T-helper 17 cell (primary cell): ENCODE measurements around the gene FAM163B. TPM values are rescaled to one million over a fixed set of nuclear protein-coding genes. Genes with fewer than 3 reads are reported as not detected.

Experiments used
- ATAC-seq: fragments of 150-1000 bp; cut with Tn5 transposase; 2 replicates; pipeline ENCODE4 v1.10.0; 2021; ENCODE audit warnings: mild to moderate bottlenecking, moderate library complexity
- DNase-seq, 3 donors: peaks; one replicate each; pipeline versions ENCODE4 v3.0.0 to v3.0.0-alpha.2; 2020 to 2021
- H3K9me3 ChIP-seq: one replicate; pipeline ENCODE4 v1.7.0; 2013; ENCODE audit warnings: low read length, mild to moderate bottlenecking; ENCODE audit not compliant: control insufficient read depth, poor library complexity, severe bottlenecking
- H3K27ac Mint-ChIP-seq: one replicate; pipeline ENCODE4 v1.8.0; 2022; ENCODE audit warnings: mild to moderate bottlenecking, moderate library complexity, mixed read lengths
- H3K27me3 Mint-ChIP-seq: one replicate; pipeline ENCODE4 v1.8.0; 2022; ENCODE audit warnings: mixed read lengths
- H3K36me3 Mint-ChIP-seq: one replicate; pipeline ENCODE4 v1.8.0; 2022; ENCODE audit warnings: low read depth, mixed read lengths
- H3K4me1 Mint-ChIP-seq: one replicate; pipeline ENCODE4 v1.8.0; 2022; ENCODE audit warnings: mild to moderate bottlenecking, mixed read lengths
- H3K4me3 Mint-ChIP-seq: one replicate; pipeline ENCODE4 v1.8.0; 2022; ENCODE audit warnings: mild to moderate bottlenecking, moderate library complexity, mixed read lengths
- total RNA-seq, 4 donors: library from RNA in 2 of 4; stranded (reverse) in 2 of 4; gene quantifications; one replicate each; pipeline ENCODE4 v1.2.3 and lab custom pipeline; 2022 to 2026

Gene FAM163B
- total RNA-seq, 2 donors from 2014 or later = not detected

DNA sequence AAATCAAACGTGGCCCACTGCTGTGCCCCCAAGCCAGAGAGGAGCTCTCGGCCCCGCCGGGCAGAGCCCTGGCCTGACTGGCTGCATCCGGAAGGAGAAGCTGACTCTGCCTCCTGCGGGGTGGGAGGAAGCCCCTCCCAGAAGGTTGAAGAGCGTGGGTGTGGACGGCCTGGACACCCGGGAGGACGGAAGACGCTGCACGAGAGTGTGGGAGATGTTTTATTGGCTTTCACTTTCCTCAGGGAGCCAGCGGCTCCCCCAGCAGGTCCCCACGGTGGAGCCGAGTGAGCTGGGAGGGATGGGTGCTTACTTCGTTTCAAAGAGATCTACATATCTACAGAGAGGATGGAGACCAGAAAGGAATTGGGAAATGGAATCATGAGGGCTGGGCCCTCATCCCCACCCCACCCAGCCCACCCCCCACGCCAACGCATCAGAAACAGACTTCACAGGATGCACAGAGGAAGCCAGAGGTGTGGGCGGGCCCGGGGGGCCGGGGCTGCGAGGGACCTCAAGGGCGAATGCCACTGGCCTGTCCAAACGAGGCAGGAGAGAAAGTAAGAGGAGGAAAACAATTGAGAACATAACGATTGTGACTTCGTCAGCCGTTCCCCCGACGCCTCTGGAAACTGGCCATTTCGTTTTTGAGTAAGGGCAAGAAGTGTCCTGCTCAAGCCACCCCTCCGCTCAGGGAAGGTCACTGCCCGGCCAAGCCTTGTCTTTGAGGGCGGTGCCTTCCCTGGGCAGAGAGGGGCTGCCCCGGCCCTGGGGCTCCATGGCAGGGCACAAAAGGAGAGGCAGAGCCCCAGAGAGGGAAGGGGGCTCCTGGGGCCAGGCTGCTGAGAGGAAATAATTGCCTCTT, 32.1 kb downstream of the FAM163B start:
- Mint-ChIP-seq H3K4me3 (no peak overlapping the region), H3K27ac (no peak overlapping the region), H3K36me3 (peaks cover 7% of the 10 kb centered on the region), H3K4me1 (peaks cover 4% of the 10 kb centered on the region), H3K27me3 (peaks cover 54% of the 10 kb centered on the region)
- ATAC-seq (no peak), DNase-seq (no peak)
- H3K9me3 ChIP-seq = no peaks in the 10 kb centered on the region

DNA sequence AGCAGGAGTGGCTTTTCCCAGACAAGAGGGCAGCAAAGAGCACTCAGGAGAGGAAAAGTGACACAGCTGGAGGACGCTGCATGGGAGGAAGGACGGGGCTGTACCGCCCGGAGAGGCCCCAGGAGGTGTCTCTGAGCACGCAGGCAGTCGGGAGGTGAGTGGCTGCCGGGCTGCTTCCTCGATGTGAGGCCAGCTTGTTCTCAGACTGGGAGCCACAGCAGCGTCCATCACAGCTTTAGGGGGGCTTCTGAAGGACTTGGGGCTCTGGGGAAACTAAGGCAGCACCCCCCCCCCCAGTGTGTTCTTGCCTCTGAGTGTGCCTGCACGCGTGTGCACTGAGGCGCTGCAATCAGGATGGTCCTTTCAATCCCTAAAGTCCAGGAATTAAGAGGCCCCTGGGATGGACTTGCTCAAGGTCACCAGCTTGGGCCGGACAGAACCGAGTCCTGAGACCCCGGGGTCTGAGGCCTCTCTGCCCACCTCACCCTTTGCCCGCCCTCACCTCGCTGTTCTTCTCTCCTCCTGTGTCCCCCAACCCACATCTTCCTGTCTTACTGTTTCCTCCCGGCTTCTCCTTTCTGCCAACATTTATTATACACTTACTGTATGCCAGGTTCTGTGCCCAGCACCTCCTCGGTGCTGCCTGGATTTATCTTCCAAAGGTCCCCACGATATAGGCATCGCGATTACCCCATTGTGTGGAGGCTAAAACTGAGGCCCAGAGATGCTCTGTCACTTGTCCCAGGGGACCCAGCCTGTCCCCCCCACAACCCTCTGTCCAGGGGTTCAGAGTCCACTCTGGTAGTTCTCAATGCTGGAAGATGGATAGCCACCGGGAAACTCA, 32.9 kb downstream of the FAM163B start:
- no peak overlapping the region for H3K27ac Mint-ChIP-seq
- ATAC-seq (no peak), DNase-seq (no peak)
- H3K4me3 Mint-ChIP-seq = no peak overlapping the region
- H3K27me3 Mint-ChIP-seq = peaks cover 46% of the 10 kb centered on the region
- H3K9me3 ChIP-seq = no peaks in the 10 kb centered on the region
- H3K36me3 Mint-ChIP-seq = peaks cover 7% of the 10 kb centered on the region
- H3K4me1 Mint-ChIP-seq = peaks cover 4% of the 10 kb centered on the region

DNA sequence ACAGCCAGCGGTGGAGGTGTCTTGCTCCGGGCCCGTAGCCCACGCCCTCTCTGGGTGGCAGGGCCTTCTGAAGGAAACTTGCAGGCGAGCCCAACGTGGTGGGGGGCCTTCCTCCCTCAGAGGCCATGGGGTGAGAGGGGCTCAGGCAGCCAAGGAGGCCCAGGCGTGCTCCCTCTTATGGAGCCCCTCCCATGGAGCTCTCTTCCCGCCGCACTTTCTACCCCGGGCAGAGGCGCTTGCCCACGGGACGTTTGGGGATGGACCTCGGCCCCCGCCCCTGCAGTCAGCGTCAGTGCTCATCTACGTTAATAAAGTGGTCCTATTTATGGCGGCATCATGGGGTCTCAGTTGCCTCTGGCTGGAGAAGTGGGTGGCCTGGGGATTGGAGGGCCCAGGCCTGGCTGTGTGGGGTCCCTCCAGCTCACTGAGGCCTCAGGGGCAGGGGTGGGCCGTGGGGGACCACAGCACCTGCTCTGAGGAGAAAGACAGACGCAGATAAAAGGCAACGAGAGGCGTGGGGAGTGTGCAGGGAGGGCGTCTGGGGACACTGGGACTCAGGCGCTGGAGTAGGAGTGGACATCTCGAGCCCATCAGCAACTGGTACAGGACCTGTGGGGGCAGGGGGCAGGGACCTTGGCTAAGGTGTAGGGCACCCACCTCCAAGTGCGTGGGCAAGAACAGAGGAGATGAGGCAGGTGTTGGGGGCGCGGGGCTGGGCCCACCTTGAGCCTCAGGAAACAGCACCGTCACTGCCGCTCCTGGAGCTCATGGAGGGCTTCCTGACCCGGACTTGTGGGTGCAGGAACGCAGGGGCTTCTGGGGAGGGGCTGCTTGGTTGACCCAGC, 33.8 kb downstream of the FAM163B start:
- ATAC-seq (no peak), DNase-seq (no peak)
- peaks cover 41% of the 10 kb centered on the region for H3K27me3 Mint-ChIP-seq
- H3K4me1 Mint-ChIP-seq = peaks cover 4% of the 10 kb centered on the region
- no peaks in the 10 kb centered on the region for H3K9me3 ChIP-seq
- H3K4me3 Mint-ChIP-seq = no peak overlapping the region
- H3K27ac Mint-ChIP-seq = no peak overlapping the region
- peaks cover 7% of the 10 kb centered on the region for H3K36me3 Mint-ChIP-seq

DNA sequence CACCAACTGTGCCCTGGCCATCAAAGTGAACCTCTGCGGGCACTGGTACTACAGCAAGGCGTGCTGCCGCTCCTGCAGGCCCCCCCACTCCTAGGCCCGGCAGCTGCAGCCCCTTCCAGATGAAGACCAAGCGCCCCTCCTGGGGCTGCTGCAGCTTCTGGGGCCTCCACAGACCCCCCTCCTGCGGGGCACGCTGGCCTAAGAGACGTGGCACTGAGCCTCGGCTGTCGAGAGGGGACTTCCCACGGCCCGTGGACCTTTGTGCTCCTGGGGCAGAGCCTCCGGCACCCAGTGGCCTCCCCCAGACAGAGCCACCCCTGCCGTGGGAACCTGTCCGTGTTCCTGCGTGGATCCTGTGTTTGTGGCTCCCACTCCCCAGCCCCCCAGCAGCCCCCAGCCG, 34.4 kb downstream of the FAM163B start:
- ATAC-seq (no peak), DNase-seq (no peak)
- H3K9me3 ChIP-seq = no peaks in the 10 kb centered on the region
- peaks cover 37% of the 10 kb centered on the region for H3K27me3 Mint-ChIP-seq
- H3K4me1 Mint-ChIP-seq = peaks cover 4% of the 10 kb centered on the region
- H3K27ac Mint-ChIP-seq = no peak overlapping the region
- H3K4me3 Mint-ChIP-seq = no peak overlapping the region
- H3K36me3 Mint-ChIP-seq = peaks cover 7% of the 10 kb centered on the region

DNA sequence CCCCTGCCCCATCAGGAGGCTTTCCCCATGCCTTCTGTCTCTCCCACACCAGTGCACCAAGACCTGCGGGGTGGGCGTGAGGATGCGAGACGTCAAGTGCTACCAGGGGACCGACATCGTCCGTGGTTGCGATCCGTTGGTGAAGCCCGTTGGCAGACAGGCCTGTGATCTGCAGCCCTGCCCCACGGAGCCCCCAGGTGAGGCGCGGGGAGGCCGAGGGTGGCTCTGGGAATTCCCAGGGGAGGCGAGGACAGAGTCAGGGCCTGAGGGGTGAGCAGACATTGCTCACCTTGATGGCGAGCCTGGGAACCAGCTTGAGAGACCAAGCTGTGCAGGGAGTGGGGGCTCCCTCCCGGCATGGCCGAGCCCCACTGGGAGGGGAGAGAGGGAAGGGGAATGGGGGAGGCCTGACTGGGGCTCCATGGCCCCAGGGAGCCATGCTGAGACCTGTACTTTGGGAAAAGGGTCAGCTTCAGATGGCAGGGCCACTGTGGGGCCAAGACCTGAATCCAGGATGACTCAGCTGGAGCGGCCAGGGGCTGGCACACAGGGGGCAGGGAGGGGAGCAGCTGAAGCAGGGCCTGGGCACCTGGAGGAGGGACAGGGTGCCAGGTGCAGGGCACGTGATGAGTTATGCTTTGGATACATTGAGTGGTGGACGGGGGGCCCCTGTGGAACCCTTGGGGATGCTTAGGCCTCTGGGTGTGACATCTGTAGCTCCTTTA, 35.2 kb downstream of the FAM163B start:
- H3K36me3 Mint-ChIP-seq = peaks cover 8% of the 10 kb centered on the region
- ATAC-seq = no peak
- H3K27ac Mint-ChIP-seq = no peak overlapping the region
- H3K9me3 ChIP-seq = no peaks in the 10 kb centered on the region
- H3K27me3 Mint-ChIP-seq = peaks cover 40% of the 10 kb centered on the region
- no peak for DNase-seq
- peaks cover 4% of the 10 kb centered on the region for H3K4me1 Mint-ChIP-seq
- no peak overlapping the region for H3K4me3 Mint-ChIP-seq

DNA sequence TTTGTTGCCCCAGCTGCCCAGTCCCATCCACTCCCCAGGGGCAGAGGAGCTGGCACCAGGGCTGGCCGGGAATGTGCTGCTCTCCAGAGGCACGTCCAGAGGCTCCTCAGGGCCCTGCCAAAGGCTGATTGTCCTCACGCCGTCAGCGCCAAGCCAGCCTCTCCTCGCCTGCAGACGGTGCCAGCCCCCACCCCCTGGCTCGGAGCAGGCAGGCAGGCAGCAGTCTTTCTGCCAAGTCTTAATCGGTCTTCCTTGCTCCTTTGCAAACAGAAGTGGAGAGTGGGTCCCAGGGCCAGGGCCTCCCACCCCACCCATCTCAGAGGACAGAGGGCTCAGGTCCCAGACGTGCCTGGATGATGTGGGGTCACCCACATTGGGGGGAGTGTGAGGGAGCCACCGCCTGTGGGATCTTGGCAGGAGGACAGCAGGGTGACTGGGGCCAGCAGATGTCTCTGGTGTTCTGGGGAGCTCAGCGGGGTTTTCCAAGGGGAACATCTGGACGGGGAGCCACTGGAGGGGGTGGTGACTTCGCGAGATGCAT, 36.3 kb downstream of the FAM163B start:
- no peak overlapping the region for H3K4me3 Mint-ChIP-seq
- ATAC-seq (no peak), DNase-seq (no peak)
- H3K27me3 Mint-ChIP-seq = peaks cover 37% of the 10 kb centered on the region
- no peak overlapping the region for H3K27ac Mint-ChIP-seq
- no peaks in the 10 kb centered on the region for H3K9me3 ChIP-seq
- H3K36me3 Mint-ChIP-seq = peaks cover 10% of the 10 kb centered on the region
- H3K4me1 Mint-ChIP-seq = peaks cover 4% of the 10 kb centered on the region

DNA sequence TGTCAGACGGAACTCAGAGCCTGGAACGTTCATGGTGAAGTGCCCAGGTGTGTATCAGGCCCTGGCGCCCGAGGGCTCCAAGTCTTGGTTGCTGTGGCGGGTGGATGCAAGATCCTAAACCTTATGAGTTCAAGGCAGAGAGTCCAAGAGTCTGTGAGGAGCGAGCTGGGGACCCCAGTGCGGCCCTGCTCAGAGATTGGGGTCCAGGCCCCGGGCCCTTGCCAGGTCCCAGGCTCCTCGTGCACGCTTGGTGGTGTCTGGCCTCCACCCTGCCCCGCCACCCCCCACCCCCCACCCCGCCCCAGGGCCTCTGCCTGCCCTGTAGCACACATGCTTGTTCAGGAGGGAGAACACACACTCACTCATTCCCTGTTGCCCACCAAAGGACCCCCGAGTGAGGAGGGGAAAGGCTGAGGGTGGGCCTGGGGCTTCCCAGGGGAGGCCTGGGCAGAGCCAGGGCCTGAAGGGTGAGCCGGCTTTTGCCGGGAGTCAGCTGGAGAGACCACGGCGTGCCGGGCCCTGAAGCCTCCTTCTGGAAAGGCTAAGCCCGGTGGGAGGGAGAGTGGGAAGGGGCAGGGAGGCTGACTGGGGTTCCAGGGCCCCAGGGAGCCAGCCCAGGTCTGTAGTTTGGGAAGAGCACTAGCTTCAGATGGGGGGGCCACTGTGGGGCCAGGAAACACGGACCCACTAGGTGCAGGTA, 37.1 kb downstream of the FAM163B start:
- no peak for ATAC-seq
- Mint-ChIP-seq H3K4me3 (no peak overlapping the region), H3K27ac (no peak overlapping the region), H3K36me3 (peaks cover 10% of the 10 kb centered on the region), H3K4me1 (peaks cover 4% of the 10 kb centered on the region), H3K27me3 (peaks cover 29% of the 10 kb centered on the region)
- no peaks in the 10 kb centered on the region for H3K9me3 ChIP-seq
- no peak for DNase-seq

DNA sequence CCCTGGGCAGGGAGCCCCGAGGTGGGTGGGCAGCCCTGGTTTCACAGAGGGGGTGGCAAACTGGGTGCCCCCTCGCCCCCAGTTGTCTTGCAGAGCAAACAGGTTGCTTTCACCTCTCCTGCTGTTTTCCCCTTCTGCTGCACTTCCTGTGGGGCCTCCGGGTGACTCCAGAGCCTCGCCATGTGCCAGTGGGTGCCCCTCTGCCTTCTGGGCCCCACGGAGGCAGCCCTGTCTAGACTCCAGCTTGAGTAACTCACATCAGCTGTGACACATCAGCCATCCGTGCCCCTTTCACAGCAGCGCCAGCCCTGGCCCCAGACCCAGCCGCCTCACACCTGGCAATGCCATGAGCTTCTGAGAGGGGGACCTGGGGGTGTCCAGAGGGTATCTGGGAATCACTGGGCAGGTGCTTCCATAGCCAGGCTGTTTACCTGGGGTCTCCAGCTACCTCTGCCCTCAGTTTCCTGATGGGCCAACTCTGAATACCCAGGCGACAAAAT, 37.7 kb downstream of the FAM163B start:
- no peak for DNase-seq
- peaks cover 4% of the 10 kb centered on the region for H3K36me3 Mint-ChIP-seq
- H3K27ac Mint-ChIP-seq = no peak overlapping the region
- no peak for ATAC-seq
- no peak overlapping the region for H3K4me3 Mint-ChIP-seq
- no peaks in the 10 kb centered on the region for H3K4me1 Mint-ChIP-seq
- H3K9me3 ChIP-seq = no peaks in the 10 kb centered on the region
- H3K27me3 Mint-ChIP-seq = peaks cover 23% of the 10 kb centered on the region

DNA sequence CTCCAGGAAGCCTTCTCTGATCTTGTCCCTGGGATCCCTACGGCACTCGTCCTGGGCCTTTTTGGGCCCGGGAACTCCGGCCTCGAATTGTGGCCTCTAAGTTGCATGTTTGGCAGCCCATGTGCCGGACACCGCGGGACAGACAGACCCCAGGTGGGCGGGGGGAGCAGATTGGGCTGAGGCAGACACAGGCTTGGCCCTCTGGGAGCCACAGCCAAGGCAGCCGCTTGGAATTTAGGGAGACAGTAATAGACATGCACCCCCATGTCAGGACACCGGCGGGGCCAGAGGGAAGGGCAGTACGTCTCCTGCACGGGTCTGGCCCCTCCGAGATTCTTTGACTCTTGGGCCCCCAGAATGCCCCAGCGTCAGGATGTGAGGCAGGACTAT, 38.5 kb downstream of the FAM163B start:
- H3K27ac Mint-ChIP-seq = no peak overlapping the region
- H3K4me3 Mint-ChIP-seq = no peak overlapping the region
- H3K36me3 Mint-ChIP-seq = peaks cover 3% of the 10 kb centered on the region
- no peaks in the 10 kb centered on the region for H3K9me3 ChIP-seq
- DNase-seq = no peak
- ATAC-seq = no peak
- peaks cover 16% of the 10 kb centered on the region for H3K27me3 Mint-ChIP-seq
- no peaks in the 10 kb centered on the region for H3K4me1 Mint-ChIP-seq

DNA sequence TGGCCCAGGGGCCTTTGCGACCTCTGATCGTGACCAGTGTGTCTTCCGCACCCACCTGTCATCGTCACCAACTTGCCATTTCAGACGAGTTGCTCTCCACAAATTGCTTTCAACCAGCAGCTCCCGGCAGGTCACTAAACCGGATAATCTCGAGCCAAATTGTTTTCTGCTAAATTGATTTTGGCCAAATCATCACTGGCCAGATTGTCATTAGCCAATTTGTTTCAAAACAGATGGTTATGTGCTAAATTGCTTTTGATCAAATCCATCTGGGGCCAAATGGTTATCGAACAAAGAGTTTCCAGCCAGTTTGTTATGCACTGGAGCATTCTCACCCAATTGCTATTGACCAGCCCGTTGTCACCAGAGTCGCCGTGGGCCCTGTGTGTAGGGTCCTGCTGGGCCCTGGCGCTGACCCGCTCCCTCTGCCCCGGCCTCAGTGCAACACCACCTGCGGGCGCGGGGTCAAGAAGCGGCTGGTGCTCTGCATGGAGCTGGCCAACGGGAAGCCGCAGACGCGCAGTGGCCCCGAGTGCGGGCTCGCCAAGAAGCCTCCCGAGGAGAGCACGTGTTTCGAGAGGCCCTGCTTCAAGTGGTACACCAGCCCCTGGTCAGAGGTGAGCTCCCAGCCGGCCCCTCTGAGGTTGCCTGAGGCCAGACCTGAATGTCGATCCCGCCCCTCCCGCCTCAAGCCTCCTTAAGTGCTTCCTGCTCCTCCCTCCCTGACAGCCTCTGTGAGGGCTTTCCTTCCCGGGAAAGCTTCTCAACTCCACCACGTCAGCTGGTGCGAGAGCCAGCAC, 39.1 kb downstream of the FAM163B start:
- no peaks in the 10 kb centered on the region for H3K4me1 Mint-ChIP-seq
- H3K4me3 Mint-ChIP-seq = no peak overlapping the region
- ATAC-seq (no peak), DNase-seq (no peak)
- H3K36me3 Mint-ChIP-seq = peaks cover 3% of the 10 kb centered on the region
- no peaks in the 10 kb centered on the region for H3K9me3 ChIP-seq
- no peak overlapping the region for H3K27ac Mint-ChIP-seq
- H3K27me3 Mint-ChIP-seq = peaks cover 11% of the 10 kb centered on the region

DNA sequence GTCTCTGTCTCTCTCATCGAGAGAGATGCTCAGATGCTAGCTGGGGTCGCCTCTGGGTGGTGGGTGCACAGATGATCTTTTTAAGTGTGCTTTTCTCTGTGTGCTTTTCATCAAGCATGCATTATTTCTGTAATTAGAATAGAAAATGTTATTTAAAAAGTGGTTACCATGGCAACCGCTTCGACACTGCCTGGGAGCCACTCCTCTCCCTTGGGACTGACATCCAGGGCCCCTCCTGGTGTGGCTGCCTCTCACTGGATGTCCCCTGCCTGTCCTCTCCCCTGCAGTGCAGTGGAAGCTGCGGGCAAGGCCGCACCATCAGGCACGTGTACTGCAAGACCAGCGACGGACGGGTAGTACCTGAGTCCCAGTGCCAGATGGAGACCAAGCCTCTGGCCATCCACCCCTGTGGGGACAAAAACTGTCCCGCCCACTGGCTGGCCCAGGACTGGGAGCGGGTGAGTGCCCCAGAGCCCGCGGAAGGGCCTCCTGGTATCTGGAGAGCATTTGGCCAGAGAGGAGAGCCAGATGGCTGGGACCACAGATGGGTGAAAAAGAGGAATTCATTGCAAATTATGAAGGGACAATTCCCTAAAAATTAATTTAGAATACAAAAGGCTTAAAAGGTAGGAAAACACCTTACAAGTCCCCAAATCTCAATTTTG, 39.9 kb downstream of the FAM163B start:
- Mint-ChIP-seq H3K27me3 (peaks cover 11% of the 10 kb centered on the region), H3K36me3 (peaks cover 3% of the 10 kb centered on the region), H3K4me3 (no peak overlapping the region), H3K4me1 (no peaks in the 10 kb centered on the region), H3K27ac (no peak overlapping the region)
- H3K9me3 ChIP-seq = no peaks in the 10 kb centered on the region
- DNase-seq (no peak), ATAC-seq (no peak)
